Measurements from ENCODE around the gene RBCK1.

The RBCK1 gene

DNA sequence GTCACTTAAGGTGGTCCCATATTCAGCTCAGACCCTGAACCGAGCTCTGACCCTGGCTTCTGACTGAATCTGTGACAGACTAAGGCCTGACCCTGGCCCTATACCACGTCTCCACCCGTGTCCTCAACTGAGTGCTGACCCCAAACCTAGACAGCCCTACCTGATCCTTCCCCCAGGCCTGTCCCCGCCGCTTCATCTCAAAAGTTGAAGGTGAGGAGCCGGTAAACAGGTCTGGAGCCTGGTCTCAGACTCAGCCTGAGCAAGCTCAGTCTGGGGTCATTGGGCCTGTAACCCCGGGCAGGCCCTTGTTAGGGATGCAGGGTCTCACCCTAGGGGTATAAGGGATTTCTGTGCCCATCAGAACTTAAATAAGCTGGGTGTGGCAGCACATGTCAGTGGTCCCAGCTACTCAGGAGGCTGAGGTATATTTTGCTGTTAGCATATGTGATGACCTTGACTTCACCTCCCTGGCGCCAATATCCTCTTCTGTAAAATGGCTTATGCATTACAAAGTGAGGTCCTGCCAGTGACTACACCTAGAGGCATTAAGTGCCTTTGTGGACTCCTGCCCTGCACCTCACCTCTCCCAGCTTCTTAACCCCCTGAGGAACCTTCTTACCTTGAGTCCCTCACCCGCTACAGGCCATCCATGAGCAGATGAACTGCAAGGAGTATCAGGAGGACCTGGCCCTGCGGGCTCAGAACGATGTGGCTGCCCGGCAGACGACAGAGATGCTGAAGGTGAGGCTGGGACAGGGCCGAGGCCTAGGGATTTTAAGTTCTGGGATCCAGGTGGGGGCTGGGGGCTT is 20.0 kb downstream of the RBCK1 start:
- H3K4me1 Mint-ChIP-seq = peaks cover 5% of the 10 kb centered on the region
- no peak for DNase-seq (ENCODE audit: low spot score in 2 of 2)
- no peak overlapping the region for H3K27ac Mint-ChIP-seq
- peaks cover 15% of the 10 kb centered on the region for H3K36me3 Mint-ChIP-seq
- no peak for ATAC-seq (ENCODE audit: low read depth)
- H3K9me3 Mint-ChIP-seq = no peaks in the 10 kb centered on the region
- no peaks in the 10 kb centered on the region for H3K27me3 Mint-ChIP-seq
- H3K4me3 Mint-ChIP-seq = no peak overlapping the region

DNA sequence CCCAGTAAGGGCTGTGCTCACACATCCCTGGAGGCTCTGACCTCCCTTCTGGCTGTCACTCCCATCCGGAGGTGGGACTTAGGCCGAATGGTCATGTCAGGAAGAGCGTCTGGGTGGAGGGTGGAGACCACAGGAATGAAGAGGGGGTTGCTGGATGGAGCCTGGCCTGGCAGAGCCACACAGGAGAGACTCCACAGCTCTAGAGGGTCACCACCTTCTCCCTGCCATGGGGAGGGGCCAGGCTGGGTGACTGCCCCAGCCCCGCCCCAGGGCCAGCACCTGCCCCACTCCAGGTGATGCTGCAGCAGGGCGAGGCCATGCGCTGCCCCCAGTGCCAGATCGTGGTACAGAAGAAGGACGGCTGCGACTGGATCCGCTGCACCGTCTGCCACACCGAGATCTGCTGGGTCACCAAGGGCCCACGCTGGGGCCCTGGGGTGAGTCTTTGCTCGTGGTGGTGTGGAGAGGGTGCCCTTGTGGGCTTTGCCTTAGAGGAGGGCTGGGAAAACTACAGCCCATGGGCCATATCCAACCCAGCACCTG is 20.6 kb downstream of the RBCK1 start:
- peaks cover 15% of the 10 kb centered on the region for H3K36me3 Mint-ChIP-seq
- H3K27ac Mint-ChIP-seq = no peak overlapping the region
- no peak for ATAC-seq (ENCODE audit: low read depth)
- no peaks in the 10 kb centered on the region for H3K27me3 Mint-ChIP-seq
- H3K9me3 Mint-ChIP-seq = no peaks in the 10 kb centered on the region
- peaks cover 12% of the 10 kb centered on the region for H3K4me1 Mint-ChIP-seq
- no peak overlapping the region for H3K4me3 Mint-ChIP-seq
- DNase-seq (ENCODE audit: low spot score in 2 of 2) = no peak

DNA sequence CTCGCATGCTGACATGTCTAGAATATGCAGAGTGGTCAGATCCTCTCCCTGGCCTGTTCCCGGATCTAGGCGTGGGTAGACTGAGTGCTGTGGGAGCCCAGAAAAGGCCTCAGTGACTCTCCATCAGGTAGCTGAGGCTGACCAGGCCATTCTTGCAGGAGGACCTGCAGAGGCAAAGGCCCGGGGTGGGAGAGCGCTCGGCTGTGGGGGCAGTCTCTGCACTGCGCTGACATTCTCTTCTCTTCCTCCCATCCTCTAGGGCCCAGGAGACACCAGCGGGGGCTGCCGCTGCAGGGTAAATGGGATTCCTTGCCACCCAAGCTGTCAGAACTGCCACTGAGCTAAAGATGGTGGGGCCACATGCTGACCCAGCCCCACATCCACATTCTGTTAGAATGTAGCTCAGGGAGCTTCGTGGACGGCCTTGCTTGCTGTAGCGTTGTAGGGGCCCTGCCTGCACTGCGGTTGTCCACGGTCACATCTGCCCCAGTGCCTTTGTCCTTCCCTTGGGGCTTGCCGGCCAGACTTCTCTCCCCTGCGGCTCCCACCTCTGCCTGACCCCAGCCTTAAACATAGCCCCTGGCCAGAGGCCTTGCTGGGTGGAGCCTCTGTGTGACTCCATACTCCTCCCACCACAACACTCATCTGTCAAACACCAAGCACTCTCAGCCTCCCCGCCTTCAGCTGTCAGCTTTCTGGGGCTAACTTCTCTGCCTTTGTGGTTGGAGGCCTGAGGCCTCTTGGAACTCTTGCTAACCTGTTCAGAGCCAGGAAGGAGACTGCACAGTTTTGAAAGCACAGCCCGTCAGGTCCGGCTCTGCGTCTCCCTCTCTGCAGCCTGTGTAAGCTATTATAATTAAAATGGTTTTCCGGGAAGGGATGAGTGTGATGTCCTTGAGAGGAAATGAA is 22.2 kb downstream of the RBCK1 start:
- peaks cover 10% of the 10 kb centered on the region for H3K36me3 Mint-ChIP-seq
- peaks cover 13% of the 10 kb centered on the region for H3K4me1 Mint-ChIP-seq
- H3K4me3 Mint-ChIP-seq = no peak overlapping the region
- no peaks in the 10 kb centered on the region for H3K27me3 Mint-ChIP-seq
- H3K27ac Mint-ChIP-seq = peak overlapping the region; percentile 7
- H3K9me3 Mint-ChIP-seq = no peaks in the 10 kb centered on the region
- DNase-seq (ENCODE audit: low spot score in 2 of 2) = no peak
- no peak for ATAC-seq (ENCODE audit: low read depth)

DNA sequence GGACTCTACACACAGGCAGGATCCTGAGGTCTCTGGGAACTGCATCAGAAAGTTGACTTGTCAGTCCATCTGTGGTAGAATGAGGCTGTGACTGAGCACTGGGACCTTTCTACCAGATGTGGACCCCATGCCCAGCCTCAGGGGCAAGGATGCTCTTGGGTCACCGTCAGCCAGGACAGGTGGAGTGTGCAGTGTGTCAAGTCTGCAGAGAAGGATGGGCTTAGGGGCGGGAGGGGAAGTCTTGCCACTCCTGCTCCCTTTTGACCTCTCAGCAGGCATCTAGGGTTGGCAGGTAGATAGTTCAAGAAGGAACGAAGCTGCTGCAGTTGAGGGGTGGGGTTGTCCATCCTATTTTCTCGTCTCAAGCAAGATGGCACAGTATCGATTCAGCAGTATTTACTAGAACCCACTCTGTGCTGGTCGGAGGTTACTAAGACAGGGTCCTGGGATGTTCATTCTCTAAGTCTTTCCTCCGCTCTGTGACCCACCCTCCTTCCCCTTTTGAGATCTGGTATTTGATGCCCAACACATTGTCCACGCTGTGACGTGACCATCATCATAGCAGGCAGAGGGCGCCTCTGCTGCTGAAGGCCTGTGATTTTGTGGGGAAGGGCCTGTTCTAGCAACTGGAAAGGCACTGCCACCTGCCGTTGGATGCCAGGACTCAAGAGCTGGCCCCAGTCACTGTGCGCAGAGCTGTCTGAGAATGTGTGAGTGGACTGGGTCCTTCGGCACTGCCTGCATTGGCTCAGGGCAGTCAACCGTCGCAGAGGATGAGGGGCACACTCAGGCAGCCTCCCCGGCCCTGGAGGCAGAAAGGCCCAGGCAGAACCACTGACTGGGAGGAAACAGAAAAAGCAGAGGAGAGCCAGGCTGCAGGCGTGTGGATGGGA is 23.2 kb downstream of the RBCK1 start:
- no peak for DNase-seq (ENCODE audit: low spot score in 2 of 2)
- H3K27ac Mint-ChIP-seq = peak overlapping the region; percentile 11
- ATAC-seq (ENCODE audit: low read depth) = peak; percentile 52
- H3K36me3 Mint-ChIP-seq = peaks cover 13% of the 10 kb centered on the region
- H3K4me1 Mint-ChIP-seq = peaks cover 13% of the 10 kb centered on the region
- no peaks in the 10 kb centered on the region for H3K27me3 Mint-ChIP-seq
- H3K4me3 Mint-ChIP-seq = no peak overlapping the region
- no peaks in the 10 kb centered on the region for H3K9me3 Mint-ChIP-seq

DNA sequence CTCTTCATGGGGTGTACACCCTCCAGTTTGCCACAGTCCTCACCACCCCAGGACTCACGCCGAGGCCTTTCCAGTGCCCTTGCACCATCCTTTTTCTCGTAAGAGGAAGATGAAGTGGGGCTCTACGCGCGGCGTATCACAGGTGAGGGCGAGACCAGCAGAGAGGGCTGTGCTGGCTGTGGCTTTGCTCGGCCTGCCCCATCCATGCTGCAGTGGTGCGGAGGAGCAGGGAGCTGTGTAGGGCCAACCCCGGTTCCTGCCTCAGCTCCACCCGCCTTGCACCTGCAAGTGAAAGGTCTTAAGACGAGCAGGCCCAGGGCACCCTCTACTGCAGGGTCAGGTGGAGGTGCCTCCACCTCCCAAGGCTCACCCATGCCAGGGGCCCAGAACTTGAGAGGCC is 24.1 kb downstream of the RBCK1 start:
- H3K4me1 Mint-ChIP-seq = peaks cover 15% of the 10 kb centered on the region
- no peak overlapping the region for H3K27ac Mint-ChIP-seq
- ATAC-seq (ENCODE audit: low read depth) (no peak), DNase-seq (ENCODE audit: low spot score in 2 of 2) (no peak)
- H3K36me3 Mint-ChIP-seq = peaks cover 12% of the 10 kb centered on the region
- no peaks in the 10 kb centered on the region for H3K9me3 Mint-ChIP-seq
- no peak overlapping the region for H3K4me3 Mint-ChIP-seq
- H3K27me3 Mint-ChIP-seq = no peaks in the 10 kb centered on the region

DNA sequence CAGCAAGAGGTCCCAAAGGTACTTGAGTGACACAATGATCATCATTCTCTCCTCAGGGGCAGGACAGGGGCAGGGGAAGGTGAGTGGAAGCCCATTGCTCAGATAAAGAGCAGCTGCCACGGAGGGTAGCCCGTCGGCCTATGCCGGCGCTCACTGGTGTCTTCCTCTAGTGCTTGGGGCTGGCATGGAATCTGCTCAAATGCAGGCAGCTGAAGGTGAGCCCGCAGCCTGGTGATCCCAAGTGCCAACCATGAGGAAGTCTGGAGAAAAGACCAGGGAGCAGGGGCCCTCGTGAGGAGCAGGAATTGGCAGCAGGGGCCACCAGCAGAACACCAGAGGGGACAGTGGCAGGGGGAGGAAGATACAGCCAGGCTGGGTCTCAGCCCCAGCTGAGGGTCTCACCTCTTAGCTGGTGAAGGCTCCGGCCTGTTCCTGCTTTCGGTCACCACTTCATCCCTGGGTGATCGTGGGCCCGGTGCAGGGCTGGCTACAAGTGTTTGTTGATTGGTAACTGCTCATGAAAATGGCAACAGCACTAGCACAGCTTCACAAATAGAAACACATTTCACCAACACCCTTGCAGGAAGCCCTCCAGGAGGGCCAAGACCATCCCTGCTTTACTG is 24.7 kb downstream of the RBCK1 start:
- ATAC-seq (ENCODE audit: low read depth) = no peak
- Mint-ChIP-seq H3K36me3 (peaks cover 14% of the 10 kb centered on the region), H3K27ac (peak overlapping the region; percentile 97), H3K4me1 (peaks cover 19% of the 10 kb centered on the region), H3K9me3 (no peaks in the 10 kb centered on the region), H3K4me3 (peak overlapping the region; percentile 69), H3K27me3 (no peaks in the 10 kb centered on the region)
- no peak for DNase-seq (ENCODE audit: low spot score in 2 of 2)

DNA sequence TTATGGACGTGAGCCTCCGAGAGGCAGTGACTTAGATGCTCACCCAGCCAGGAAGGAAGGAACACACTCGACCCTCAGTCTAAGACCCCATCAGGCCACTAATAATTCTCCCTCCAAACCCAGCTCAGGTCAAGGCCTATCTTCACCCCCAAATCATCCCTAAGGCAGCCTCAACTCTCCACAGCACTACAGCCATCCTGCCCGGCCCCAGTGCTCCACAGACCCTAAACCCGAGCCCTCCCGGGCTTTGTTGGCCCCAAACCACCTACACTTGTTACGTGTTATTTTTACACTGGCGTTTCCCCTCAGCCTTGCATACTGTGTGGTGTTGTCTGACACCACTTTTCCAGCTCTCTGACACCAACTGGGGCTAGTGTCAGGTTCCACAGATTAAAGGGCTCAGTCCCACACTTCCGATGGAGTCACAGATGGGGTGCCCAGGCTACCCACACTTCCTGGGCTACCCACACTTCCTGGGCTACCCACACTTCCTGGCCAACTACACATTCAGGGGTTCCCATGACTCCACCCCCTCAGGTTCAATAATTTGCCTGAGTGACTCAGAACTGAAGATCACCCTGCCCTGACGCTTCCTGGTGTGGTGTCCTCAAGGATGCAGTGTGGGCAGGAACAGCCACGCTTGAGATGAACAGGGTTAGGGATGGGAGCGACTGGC is 25.3 kb downstream of the RBCK1 start:
- Mint-ChIP-seq H3K4me1 (peaks cover 23% of the 10 kb centered on the region), H3K4me3 (peak overlapping the region; percentile 69), H3K36me3 (peaks cover 11% of the 10 kb centered on the region), H3K27me3 (no peaks in the 10 kb centered on the region), H3K27ac (peak overlapping the region; percentile 97), H3K9me3 (no peaks in the 10 kb centered on the region)
- DNase-seq (ENCODE audit: low spot score in 2 of 2) (no peak), ATAC-seq (ENCODE audit: low read depth) (peak; percentile 75)

DNA sequence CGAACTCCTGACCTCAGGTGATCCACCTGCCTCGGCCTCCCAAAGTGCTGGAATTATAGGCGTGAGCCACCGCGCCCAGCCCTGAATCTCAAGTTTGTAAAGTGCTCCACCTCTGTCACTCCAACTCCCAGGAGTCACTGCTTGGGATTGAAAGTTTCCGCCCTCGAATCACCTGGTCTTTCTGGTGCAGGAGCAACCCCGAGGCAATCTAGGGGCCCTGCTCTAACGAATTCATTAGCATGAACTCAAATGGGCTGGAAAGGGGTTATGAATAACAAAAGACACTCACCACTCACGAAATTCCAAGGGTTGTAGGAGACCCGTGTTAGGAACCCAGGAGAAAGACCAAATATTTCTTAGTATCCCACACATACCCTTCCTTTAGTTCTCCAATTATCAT is 26.1 kb downstream of the RBCK1 start:
- Mint-ChIP-seq H3K36me3 (peaks cover 10% of the 10 kb centered on the region), H3K4me1 (peaks cover 30% of the 10 kb centered on the region), H3K27ac (no peak overlapping the region), H3K4me3 (peak overlapping the region; percentile 69), H3K9me3 (no peaks in the 10 kb centered on the region), H3K27me3 (no peaks in the 10 kb centered on the region)
- DNase-seq (ENCODE audit: low spot score in 2 of 2) (no peak), ATAC-seq (ENCODE audit: low read depth) (no peak)

DNA sequence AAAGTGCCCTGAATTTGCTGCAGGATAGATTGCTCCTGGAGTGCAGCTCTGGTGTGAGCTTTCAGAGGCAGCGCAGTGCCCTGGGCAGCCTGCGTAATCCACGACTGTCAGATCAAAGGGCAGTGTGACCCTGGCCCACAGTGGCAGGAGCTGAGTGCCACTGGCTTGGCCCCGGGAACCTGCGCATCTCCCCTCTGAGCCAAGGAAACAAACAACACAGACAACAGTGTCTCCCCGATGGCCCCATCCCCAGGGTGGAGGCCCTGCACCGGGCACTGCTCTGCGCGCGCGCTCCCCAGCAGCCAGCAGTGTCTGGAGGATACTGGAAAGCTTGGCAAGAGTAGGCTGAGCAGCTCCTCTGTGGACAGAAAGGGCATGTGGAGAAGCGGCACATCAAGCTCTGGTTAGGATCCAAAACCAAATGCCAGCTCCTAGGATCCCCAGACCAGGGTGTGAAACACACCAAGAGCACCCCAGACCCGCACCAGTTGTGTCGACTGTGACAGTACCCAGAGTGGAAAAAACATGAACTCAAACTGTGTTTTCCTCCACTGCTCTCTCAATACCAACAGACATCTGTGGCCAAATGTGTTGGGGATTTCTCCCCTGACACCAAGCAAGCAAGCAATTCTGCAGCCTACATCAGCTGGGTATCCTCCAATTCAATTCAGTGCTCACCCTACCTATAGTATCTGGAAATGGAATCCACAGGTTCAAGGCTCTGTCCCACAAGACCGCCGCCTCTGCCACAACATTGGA is 26.7 kb downstream of the RBCK1 start:
- no peak for DNase-seq (ENCODE audit: low spot score in 2 of 2)
- ATAC-seq (ENCODE audit: low read depth) = no peak
- no peak overlapping the region for H3K27ac Mint-ChIP-seq
- H3K4me3 Mint-ChIP-seq = no peak overlapping the region
- peaks cover 11% of the 10 kb centered on the region for H3K36me3 Mint-ChIP-seq
- H3K9me3 Mint-ChIP-seq = no peaks in the 10 kb centered on the region
- no peaks in the 10 kb centered on the region for H3K27me3 Mint-ChIP-seq
- peaks cover 37% of the 10 kb centered on the region for H3K4me1 Mint-ChIP-seq

DNA sequence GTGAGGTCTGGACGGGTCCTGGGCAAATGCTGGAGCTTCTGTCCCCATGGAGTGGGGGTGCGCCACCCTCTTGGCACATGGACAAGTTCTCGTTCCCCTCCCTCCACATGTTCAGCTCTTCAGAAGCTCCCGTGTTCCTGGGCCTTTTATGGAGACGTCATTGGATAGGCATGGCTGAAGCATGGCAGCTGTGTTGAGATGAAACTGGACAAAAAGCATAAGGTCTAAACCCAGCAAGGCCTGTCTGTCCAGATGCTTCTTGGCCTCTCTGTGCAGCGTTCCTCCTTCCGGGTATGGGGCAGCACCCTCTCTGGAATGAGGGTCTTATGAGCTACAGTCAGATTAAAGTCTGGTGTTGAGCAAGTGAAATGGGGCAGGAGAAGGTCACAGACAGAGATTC is 27.5 kb downstream of the RBCK1 start:
- Mint-ChIP-seq H3K4me3 (no peak overlapping the region), H3K9me3 (no peaks in the 10 kb centered on the region), H3K4me1 (peaks cover 39% of the 10 kb centered on the region), H3K27me3 (no peaks in the 10 kb centered on the region), H3K27ac (no peak overlapping the region), H3K36me3 (peaks cover 15% of the 10 kb centered on the region)
- ATAC-seq (ENCODE audit: low read depth) (no peak), DNase-seq (ENCODE audit: low spot score in 2 of 2) (no peak)

DNA sequence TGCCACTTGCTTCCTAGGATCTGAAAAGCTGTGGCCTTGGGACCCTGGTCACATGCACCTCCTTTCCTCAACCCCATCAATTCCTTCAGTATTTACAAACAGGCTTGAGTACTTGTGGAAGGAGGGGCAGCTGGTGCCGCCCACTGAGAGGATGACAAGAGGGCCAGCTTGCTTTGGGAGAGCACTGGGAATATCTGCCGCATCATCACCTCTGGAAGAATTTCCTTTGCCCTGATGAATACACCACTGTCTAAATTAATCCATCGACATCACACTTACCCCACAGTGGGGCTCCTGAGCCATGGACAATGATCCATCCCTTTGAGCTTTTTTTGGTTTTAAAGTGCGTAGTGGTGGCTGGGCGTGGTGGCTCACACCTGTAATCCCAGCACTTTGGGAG is 28.4 kb downstream of the RBCK1 start:
- no peaks in the 10 kb centered on the region for H3K9me3 Mint-ChIP-seq
- no peak for DNase-seq (ENCODE audit: low spot score in 2 of 2)
- H3K36me3 Mint-ChIP-seq = peaks cover 18% of the 10 kb centered on the region
- no peak overlapping the region for H3K27ac Mint-ChIP-seq
- no peaks in the 10 kb centered on the region for H3K27me3 Mint-ChIP-seq
- no peak overlapping the region for H3K4me3 Mint-ChIP-seq
- peaks cover 36% of the 10 kb centered on the region for H3K4me1 Mint-ChIP-seq
- no peak for ATAC-seq (ENCODE audit: low read depth)

DNA sequence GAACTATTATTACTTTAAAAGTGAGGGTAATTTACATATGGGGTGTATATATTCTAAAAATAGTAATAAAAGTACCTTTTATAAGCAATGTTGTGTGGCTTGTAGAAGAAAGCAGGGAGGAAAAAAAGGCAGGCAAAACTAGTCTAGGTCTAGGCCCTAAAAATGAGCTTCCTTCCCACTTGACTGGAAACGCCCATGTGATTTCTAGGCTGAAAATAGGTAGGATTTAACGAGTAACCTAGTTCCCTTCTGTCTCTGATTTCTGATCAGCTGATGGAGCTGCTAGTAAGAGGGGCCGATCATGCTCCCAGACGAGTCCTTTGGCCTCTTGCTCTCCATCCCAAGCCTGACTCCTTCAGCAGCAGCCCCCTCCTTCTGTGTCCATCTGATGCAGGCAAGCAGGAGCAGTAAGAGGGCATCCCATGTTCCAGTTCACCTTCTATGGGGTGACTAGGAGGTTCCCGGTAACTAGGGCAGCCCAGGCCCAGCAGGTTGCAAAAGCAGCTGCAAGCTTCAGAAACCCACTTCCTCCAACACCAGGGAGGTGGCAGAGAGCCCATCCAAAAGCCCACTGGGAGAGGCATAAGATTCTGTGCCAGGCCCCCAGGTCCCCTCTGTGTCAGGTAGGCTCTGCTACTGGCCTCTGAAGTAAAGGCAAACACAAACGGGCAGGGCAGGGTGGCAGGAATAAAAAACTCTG is 29.8 kb downstream of the RBCK1 start:
- DNase-seq (ENCODE audit: low spot score in 2 of 2) (no peak), ATAC-seq (ENCODE audit: low read depth) (no peak)
- H3K36me3 Mint-ChIP-seq = peaks cover 21% of the 10 kb centered on the region
- H3K27ac Mint-ChIP-seq = peak overlapping the region; percentile 63
- H3K4me1 Mint-ChIP-seq = peaks cover 34% of the 10 kb centered on the region
- H3K27me3 Mint-ChIP-seq = no peaks in the 10 kb centered on the region
- peak overlapping the region; percentile 74 for H3K4me3 Mint-ChIP-seq
- H3K9me3 Mint-ChIP-seq = no peaks in the 10 kb centered on the region

Data from memory B cell (primary cell).